ENCODE measurements around the gene RBM28.

RBM28 gene, protein sequence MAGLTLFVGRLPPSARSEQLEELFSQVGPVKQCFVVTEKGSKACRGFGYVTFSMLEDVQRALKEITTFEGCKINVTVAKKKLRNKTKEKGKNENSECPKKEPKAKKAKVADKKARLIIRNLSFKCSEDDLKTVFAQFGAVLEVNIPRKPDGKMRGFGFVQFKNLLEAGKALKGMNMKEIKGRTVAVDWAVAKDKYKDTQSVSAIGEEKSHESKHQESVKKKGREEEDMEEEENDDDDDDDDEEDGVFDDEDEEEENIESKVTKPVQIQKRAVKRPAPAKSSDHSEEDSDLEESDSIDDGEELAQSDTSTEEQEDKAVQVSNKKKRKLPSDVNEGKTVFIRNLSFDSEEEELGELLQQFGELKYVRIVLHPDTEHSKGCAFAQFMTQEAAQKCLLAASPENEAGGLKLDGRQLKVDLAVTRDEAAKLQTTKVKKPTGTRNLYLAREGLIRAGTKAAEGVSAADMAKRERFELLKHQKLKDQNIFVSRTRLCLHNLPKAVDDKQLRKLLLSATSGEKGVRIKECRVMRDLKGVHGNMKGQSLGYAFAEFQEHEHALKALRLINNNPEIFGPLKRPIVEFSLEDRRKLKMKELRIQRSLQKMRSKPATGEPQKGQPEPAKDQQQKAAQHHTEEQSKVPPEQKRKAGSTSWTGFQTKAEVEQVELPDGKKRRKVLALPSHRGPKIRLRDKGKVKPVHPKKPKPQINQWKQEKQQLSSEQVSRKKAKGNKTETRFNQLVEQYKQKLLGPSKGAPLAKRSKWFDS

GRCh38 chr7:128343554-128344430 lies at the start of gene RBM28:
Gene RBM28, minus strand, starts transcription at chr7:128343908. Its CDS starts 115 bp downstream, at chr7:128343793.
- ATAC-seq (ENCODE audit: insufficient read depth, low read depth) (peak; percentile 94), DNase-seq (peak; percentile 91)
- H3K27ac ChIP-seq (ENCODE audit: low read length) = peak within 1 kb of the TSS; percentile 74
- H3K36me3 ChIP-seq (ENCODE audit: insufficient read depth, low read length) = peaks cover 18% of the 10 kb centered on the region
- peak within 1 kb of the TSS; percentile 68 to 80 for H3K4me3 ChIP-seq (ENCODE audit: low read depth in 1 of 2, low read length in 2 of 2)
- peaks cover 33% of the 10 kb centered on the region for H3K4me1 ChIP-seq (ENCODE audit: insufficient read depth, low read length)
- TF ChIP-seq, protein P1, sequence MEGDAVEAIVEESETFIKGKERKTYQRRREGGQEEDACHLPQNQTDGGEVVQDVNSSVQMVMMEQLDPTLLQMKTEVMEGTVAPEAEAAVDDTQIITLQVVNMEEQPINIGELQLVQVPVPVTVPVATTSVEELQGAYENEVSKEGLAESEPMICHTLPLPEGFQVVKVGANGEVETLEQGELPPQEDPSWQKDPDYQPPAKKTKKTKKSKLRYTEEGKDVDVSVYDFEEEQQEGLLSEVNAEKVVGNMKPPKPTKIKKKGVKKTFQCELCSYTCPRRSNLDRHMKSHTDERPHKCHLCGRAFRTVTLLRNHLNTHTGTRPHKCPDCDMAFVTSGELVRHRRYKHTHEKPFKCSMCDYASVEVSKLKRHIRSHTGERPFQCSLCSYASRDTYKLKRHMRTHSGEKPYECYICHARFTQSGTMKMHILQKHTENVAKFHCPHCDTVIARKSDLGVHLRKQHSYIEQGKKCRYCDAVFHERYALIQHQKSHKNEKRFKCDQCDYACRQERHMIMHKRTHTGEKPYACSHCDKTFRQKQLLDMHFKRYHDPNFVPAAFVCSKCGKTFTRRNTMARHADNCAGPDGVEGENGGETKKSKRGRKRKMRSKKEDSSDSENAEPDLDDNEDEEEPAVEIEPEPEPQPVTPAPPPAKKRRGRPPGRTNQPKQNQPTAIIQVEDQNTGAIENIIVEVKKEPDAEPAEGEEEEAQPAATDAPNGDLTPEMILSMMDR (IDR thresholded peaks at IDR 0.05; ENCODE audit: borderline replicate concordance, extremely low read depth, low read length, poor library complexity, severe bottlenecking) = no peak
- TF ChIP-seq EZH2 (IDR thresholded peaks at IDR 0.05; ENCODE audit: borderline replicate concordance, low read depth, low read length, severe bottlenecking) = no peak
- H4K20me1 ChIP-seq (ENCODE audit: insufficient read depth, low read length) = peaks cover 17% of the 10 kb centered on the region
- H2AFZ ChIP-seq (ENCODE audit: low read depth, low read length) = peak within 1 kb of the TSS; percentile 100
- peak within 1 kb of the TSS; percentile 82 for H3K9ac ChIP-seq (ENCODE audit: low read depth, low read length)
- peak within 1 kb of the TSS; percentile 82 for H3K4me2 ChIP-seq (ENCODE audit: insufficient read depth, low read length)
- H3K79me2 ChIP-seq (ENCODE audit: insufficient read depth, low read length) = peaks cover 45% of the 10 kb centered on the region
- H3K9me3 ChIP-seq (ENCODE audit: insufficient read depth, low read length, severe bottlenecking) = no peaks in the 10 kb centered on the region
- no peaks in the 10 kb centered on the region for H3K27me3 ChIP-seq (ENCODE audit: insufficient read depth, low read length, poor library complexity)

DNA sequence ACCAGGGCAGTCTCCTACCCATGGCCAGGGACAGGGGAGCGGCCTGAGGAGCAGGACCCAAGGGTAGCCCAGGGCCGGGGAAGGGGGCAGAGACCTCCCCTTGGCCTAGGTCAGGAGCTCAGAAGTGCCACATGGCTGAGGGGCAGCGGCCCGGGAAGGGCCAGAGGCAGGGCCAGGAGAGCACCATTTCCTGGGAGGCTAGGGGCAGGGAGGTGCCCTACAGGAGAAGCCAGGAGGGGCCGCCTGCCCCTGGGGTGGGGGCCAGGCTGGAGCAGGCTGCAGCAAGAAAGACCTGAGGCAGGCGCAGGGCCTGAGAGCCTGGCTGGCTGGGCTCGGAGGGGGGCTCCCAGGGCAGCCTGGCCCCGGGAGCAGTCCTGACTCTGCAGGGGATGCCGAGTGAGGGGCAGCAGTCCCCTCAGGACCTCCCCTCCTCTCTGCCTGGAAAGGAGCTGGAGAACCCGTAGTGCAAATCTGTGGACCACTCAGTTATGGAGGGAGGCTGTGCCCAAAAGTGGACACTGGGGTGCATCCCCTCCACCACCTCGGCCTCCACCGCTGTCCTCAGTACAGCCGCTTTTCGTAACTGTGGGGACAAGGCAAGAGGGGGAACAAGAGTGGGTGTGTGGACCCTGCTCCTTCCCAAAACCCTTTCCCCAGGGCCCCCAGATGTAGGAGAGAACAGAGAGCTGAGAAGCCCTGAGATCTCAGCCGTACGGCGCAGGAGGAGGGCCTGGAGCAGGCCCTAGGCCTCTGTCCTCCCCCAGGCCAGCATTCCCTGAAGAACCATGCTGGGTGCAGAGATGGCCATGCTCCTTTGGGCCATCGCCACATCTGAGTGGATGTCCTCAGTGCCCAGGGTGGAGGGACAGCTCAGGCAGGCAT lies 49.0 kb upstream of the RBM28 start:
- Histone ChIP-seq H3K36me3 (ENCODE audit: insufficient read depth, low read length) (peaks cover 8% of the 10 kb centered on the region), H4K20me1 (ENCODE audit: insufficient read depth, low read length) (no peaks in the 10 kb centered on the region), H3K9me3 (ENCODE audit: insufficient read depth, low read length, severe bottlenecking) (no peaks in the 10 kb centered on the region), H3K4me1 (ENCODE audit: insufficient read depth, low read length) (no peaks in the 10 kb centered on the region), H3K27ac (ENCODE audit: low read length) (no peak overlapping the region), H3K4me3 (ENCODE audit: low read depth in 1 of 2, low read length in 2 of 2) (no peak overlapping the region), H3K27me3 (ENCODE audit: insufficient read depth, low read length, poor library complexity) (no peaks in the 10 kb centered on the region), H3K9ac (ENCODE audit: low read depth, low read length) (no peak overlapping the region), H2AFZ (ENCODE audit: low read depth, low read length) (no peak overlapping the region), H3K79me2 (ENCODE audit: insufficient read depth, low read length) (no peaks in the 10 kb centered on the region), H3K4me2 (ENCODE audit: insufficient read depth, low read length) (no peak overlapping the region)
- no peak for ATAC-seq (ENCODE audit: insufficient read depth, low read depth)
- DNase-seq = no peak
- TF ChIP-seq, protein P1 (IDR thresholded peaks at IDR 0.05; ENCODE audit: borderline replicate concordance, extremely low read depth, low read length, poor library complexity, severe bottlenecking) = no peak
- no peak for TF ChIP-seq EZH2 (IDR thresholded peaks at IDR 0.05; ENCODE audit: borderline replicate concordance, low read depth, low read length, severe bottlenecking)

- no peak overlapping the region for H3K9ac ChIP-seq (ENCODE audit: low read depth, low read length)
- H3K79me2 ChIP-seq (ENCODE audit: insufficient read depth, low read length) = no peaks in the 10 kb centered on the region
- no peak overlapping the region for H3K4me3 ChIP-seq (ENCODE audit: low read depth in 1 of 2, low read length in 2 of 2)
- no peak overlapping the region for H3K4me2 ChIP-seq (ENCODE audit: insufficient read depth, low read length)
- H4K20me1 ChIP-seq (ENCODE audit: insufficient read depth, low read length) = no peaks in the 10 kb centered on the region
- H3K9me3 ChIP-seq (ENCODE audit: insufficient read depth, low read length, severe bottlenecking) = no peaks in the 10 kb centered on the region
- H3K27ac ChIP-seq (ENCODE audit: low read length) = no peak overlapping the region
- no peak for ATAC-seq (ENCODE audit: insufficient read depth, low read depth)
- H2AFZ ChIP-seq (ENCODE audit: low read depth, low read length) = no peak overlapping the region
- no peak for DNase-seq
- H3K27me3 ChIP-seq (ENCODE audit: insufficient read depth, low read length, poor library complexity) = peaks cover 4% of the 10 kb centered on the region
- H3K36me3 ChIP-seq (ENCODE audit: insufficient read depth, low read length) = peaks cover 6% of the 10 kb centered on the region; the same call in 1 of the 2 replicates
- no peak for TF ChIP-seq EZH2 (IDR thresholded peaks at IDR 0.05; ENCODE audit: borderline replicate concordance, low read depth, low read length, severe bottlenecking)
- TF ChIP-seq, protein P1 (IDR thresholded peaks at IDR 0.05; ENCODE audit: borderline replicate concordance, extremely low read depth, low read length, poor library complexity, severe bottlenecking) = no peak
- H3K4me1 ChIP-seq (ENCODE audit: insufficient read depth, low read length) = no peaks in the 10 kb centered on the region
Measured at GRCh38 chr7:128391805-128392204, 48.1 kb upstream of the RBM28 start.

Data from DND-41 (cell line).